GM13977 (cell line): Measurements from ENCODE around the gene SUN5.
"Not testable (repeated sequence)": the region's sequence is repeated elsewhere in the genome, so short reads cannot be mapped to it uniquely, and the experiment has no call there.

Experiments
- DNase-seq: peaks from one replicate; pipeline ENCODE4 v3.0.0; 2012; ENCODE audit warnings: low spot score
- CTCF ChIP-seq: IDR thresholded peaks from 2 replicates; pipeline ENCODE4 v1.5.1; 2012; ENCODE audit warnings: mild to moderate bottlenecking, control low read depth; ENCODE audit not compliant: insufficient read depth; ENCODE audit errors: extremely low read depth, missing control alignments
- in situ Hi-C: fragments of 300-500 bp; cut with MboI; formaldehyde crosslinking; loops from one replicate; pipeline ENCODE4 v1.12.0; 2022; ENCODE audit warnings: low sequenced_read_pairs, low pct_unique_long_range_greater_than_20kb, mixed read lengths, inconsistent platforms; ENCODE audit not compliant: unreplicated experiment

SUN5 gene, protein sequence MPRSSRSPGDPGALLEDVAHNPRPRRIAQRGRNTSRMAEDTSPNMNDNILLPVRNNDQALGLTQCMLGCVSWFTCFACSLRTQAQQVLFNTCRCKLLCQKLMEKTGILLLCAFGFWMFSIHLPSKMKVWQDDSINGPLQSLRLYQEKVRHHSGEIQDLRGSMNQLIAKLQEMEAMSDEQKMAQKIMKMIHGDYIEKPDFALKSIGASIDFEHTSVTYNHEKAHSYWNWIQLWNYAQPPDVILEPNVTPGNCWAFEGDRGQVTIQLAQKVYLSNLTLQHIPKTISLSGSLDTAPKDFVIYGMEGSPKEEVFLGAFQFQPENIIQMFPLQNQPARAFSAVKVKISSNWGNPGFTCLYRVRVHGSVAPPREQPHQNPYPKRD

GRCh38 chr20:33004141-33004751 is at the start of gene SUN5:
SUN5 (minus strand) TSS chr20:33004433; CDS start chr20:33004340, 93 bp downstream.
- TF ChIP-seq CTCF, result no peak
- no peak for DNase-seq
- in situ Hi-C loops, result no loop called here

DNA sequence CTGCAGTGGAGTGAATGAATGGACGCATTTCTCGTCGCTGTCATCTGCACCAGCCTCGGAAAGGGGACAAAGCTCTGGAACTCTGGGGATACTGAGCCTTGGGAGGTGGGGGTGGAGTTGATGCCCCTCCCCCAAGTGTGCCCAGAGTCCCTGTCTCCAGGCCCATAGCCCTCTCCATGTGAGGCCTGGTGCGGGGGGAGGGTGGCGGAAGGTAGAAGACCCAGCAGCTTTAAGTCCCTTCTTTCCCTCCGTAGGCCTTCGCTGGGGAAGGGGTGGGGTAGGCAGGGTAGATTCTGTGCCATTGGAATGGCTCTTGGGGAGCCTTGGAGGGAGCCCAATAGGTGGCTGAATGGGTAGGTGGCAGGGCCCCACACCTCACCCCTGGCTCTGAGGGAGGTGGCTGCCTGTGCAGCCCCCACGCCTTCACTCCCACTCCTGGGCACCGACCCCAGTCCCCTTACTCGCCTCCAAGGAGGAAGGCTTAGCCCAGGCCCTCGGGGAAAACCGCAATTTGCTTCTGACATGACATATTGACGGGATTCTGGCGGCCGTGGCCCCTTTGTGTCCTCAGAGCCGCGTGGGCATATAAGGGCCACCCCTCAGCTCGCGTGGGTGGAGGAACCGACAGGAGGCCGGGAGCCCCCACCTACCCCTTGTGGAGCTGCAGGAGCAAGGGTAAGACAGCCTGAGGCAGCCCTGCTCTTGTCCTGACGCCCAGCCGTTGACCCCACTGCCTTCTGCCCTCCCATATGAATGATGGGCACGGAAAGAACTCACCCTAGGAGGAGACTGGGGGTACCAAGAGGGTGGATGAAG is 49.3 kb upstream of the SUN5 start, which contains the start of gene BPIFB3:
Gene BPIFB3, plus strand, starts transcription at position 613 of the 816 bp plus-strand sequence. CDS start 1,533 bp downstream, outside the sequence.
- no peak for DNase-seq
- no peak for TF ChIP-seq CTCF
- in situ Hi-C loops, result no loop called here

DNA sequence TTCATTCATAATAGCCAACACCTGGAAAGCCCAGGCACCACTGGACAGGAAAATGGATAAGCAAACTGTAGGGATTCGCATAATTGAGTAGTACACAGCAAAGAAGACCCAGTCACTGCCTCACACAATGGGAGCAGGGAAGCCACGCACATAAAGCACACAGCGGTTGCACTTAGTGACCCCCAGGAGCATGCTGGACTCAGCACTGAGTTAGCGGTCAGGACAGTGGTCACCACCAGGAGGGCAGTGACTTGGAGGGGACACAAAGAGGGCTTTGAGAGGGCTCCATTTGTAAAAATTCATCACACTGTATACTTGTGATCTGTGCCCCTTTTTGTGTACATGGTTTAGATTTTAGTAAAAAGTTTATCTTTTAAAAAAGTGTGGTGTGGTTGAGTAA is 47.1 kb upstream of the SUN5 start:
- no peak for DNase-seq
- in situ Hi-C loops, result no loop called here

GRCh38 chr20:33046412-33046811 is 42.2 kb upstream of the SUN5 start:
- DNase-seq, result no peak

More for the DNA sequence above, 47.1 kb upstream of the SUN5 start:
- no peak for TF ChIP-seq CTCF

DNA sequence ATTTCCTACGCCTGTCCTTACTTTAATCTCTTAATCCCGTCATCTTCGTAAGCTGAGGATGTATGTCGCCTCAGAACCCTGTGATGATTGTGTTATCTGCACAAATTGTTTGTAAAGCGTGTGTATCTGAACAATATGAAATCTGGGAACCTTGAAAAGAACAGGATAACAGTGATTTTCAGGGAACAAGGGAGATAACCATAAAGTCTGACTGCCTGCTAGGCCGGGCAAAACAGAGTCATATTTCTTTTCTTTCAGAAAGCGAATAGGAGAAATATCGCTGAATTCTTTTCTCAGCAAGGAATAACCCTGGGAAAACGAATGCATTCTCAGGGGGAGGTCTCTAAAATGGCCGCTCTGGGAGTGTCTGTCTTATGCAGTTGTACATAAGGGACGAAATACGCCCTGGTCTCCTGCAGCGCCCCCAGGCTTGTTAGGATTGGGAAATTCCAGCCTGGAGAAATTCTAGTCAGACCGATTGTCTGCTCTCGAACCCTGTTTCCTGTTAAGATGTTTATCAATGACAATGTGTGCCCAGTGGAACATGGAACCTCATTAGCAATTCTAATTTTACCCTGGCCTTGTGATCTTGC is 41.0 kb upstream of the SUN5 start:
- DNase-seq, in situ Hi-C loops: not testable (repeated sequence)

More at GRCh38 chr20:33046412-33046811, 42.2 kb upstream of the SUN5 start:
- in situ Hi-C loops, result no loop called here
- no peak for TF ChIP-seq CTCF

- in situ Hi-C loops, result no loop called here
- no peak for TF ChIP-seq CTCF
- DNase-seq, result no peak
These were observed 39.5 kb upstream of the SUN5 start for GRCh38 chr20:33043731-33044181.
